ENCODE measurements around the gene KRT80. TPM values are rescaled to one million over a fixed set of nuclear protein-coding genes. Genes with fewer than 3 reads are reported as not detected.
A peak's percentile ranks its signal among the peaks of the same experiment; 100 is the strongest.

KRT80 gene
- total and polyA plus RNA-seq, 2 experiments from 2014 or later = not detected

DNA sequence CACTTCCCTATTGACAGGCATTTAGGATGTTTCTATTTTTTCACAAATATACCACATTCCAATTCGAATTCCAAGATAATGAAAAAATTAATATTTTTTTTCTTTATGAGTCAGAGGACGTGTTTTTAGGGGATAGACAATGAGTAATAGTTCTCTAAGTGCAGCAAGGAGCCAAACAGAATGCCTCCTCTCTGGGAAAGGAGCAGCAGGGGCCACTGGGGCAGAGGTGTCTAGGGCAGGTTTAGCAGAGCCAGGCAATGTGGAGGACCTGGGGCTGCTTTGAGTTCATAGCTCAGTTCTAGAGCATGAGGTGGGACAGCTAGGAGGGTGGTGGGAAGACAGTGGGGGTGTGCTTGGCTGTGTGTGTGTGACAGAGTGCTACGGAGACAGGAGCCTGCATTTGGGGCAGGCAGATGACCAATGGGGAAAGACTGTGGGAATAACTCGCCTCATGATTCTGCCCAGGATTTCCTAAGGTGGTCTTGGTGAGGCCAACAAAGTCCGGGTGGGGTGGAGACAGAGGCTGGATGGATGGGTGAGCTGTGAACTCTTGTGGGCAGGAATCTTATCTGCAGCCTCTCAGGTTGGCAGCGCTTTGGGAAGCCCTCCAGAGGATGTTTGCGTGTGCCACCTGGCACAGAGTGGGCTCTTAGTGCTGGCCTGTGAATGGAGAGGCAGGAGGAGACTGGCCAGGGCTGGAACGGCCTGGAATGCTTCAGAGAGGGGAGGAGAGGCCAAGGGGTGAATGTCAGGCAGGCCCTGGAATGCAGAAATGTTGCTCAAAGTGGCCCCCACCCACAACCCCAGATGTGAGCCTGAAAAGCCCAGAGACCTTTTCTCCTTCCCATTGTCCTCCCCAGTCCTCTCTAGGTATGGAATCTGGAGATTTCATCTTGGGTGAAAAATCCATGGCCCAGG lies 38.8 kb upstream of the KRT80 start:
- no peak overlapping the region for H3K27ac ChIP-seq
- peaks cover 94% of the 10 kb centered on the region for H3K27me3 ChIP-seq
- H3K4me1 ChIP-seq (ENCODE audit: low read depth) = no peaks in the 10 kb centered on the region
- H3K9me3 ChIP-seq (ENCODE audit: low read depth) = no peaks in the 10 kb centered on the region
- DNase-seq (ENCODE audit: low read depth in 1 of 2, low spot score in 1 of 2) = peak in 1 of 2 donors; percentile 84
- H3K4me3 ChIP-seq = no peak overlapping the region
- TF ChIP-seq, protein P1, sequence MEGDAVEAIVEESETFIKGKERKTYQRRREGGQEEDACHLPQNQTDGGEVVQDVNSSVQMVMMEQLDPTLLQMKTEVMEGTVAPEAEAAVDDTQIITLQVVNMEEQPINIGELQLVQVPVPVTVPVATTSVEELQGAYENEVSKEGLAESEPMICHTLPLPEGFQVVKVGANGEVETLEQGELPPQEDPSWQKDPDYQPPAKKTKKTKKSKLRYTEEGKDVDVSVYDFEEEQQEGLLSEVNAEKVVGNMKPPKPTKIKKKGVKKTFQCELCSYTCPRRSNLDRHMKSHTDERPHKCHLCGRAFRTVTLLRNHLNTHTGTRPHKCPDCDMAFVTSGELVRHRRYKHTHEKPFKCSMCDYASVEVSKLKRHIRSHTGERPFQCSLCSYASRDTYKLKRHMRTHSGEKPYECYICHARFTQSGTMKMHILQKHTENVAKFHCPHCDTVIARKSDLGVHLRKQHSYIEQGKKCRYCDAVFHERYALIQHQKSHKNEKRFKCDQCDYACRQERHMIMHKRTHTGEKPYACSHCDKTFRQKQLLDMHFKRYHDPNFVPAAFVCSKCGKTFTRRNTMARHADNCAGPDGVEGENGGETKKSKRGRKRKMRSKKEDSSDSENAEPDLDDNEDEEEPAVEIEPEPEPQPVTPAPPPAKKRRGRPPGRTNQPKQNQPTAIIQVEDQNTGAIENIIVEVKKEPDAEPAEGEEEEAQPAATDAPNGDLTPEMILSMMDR (IDR thresholded peaks at IDR 0.05; ENCODE audit: low read depth, low read length) = no peak
- H3K36me3 ChIP-seq = no peaks in the 10 kb centered on the region

DNA sequence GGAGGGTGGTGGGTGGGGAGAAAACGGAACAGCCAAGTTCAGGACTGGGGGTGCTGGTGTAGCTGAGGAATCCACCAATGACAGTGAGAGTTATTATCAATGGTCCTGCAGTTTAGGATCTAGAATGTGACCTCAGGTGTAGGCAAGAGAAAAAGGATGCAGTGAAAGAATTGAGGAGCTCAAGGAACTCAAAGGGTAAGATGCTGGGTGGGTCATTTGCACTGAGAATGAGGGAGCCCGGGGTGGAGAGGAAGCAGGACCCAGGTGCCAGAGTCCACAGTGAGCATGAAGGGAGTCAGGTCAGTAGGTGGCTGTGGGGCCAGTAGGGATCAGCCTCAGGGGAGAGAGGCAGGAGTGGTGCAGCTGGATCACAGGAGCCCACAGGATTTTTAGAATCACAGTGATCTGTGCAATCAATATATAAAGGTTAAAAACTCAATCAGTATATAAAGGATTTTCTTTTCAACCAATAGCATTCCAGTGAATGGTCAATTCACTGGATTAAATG lies 38.1 kb upstream of the KRT80 start:
- Histone ChIP-seq H3K4me1 (ENCODE audit: low read depth) (no peaks in the 10 kb centered on the region), H3K4me3 (no peak overlapping the region), H3K27me3 (peaks cover 92% of the 10 kb centered on the region), H3K27ac (no peak overlapping the region), H3K9me3 (ENCODE audit: low read depth) (no peaks in the 10 kb centered on the region), H3K36me3 (no peaks in the 10 kb centered on the region)
- TF ChIP-seq, protein P1 (IDR thresholded peaks at IDR 0.05; ENCODE audit: low read depth, low read length) = no peak
- no peak for DNase-seq (ENCODE audit: low read depth in 1 of 2, low spot score in 1 of 2)

DNA sequence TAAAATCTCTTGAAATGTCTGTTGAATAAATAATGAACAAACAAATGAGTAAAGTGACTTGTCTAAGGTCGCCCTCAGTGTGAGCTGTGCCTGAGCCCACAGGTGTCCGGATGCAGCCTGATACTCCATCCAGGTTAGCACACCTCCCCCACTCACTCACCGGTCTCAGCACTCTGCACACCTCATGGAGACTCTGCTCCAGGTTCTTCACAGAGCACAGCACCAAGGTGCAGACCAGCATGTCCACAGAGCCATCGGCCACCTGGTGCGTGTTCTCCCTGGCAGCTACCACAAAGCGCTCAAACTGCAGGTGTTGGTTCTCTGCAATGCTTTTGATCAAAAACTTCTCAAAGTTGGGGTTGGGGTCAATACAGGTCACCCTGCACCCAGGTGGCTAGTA lies 37.1 kb upstream of the KRT80 start:
- TF ChIP-seq, protein P1 (IDR thresholded peaks at IDR 0.05; ENCODE audit: low read depth, low read length) = no peak
- peaks cover 91% of the 10 kb centered on the region for H3K27me3 ChIP-seq
- no peaks in the 10 kb centered on the region for H3K36me3 ChIP-seq
- DNase-seq (ENCODE audit: low read depth in 1 of 2, low spot score in 1 of 2) = no peak
- H3K27ac ChIP-seq = no peak overlapping the region
- H3K4me3 ChIP-seq = no peak overlapping the region
- no peaks in the 10 kb centered on the region for H3K9me3 ChIP-seq (ENCODE audit: low read depth)
- H3K4me1 ChIP-seq (ENCODE audit: low read depth) = no peaks in the 10 kb centered on the region

DNA sequence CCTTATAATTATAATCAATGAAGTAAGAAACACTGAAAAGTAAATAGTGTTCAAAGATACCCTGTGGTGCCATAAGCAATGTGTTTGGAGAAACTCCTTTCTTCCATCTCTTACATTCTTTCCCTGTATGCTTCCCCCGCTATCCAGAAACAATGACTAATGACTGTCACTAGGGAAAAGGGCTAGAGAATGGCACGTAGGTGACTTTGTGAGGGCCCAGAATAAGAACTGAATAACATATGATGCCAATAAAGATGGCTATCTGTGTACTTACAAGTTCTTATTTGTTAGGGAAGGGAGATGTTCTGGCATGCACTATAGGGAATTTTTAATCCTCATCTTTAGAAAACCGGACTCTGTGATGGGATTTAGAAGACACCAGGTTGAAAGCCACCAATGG lies 36.6 kb upstream of the KRT80 start:
- H3K4me1 ChIP-seq (ENCODE audit: low read depth) = no peaks in the 10 kb centered on the region
- no peak overlapping the region for H3K27ac ChIP-seq
- H3K27me3 ChIP-seq = peaks cover 86% of the 10 kb centered on the region
- TF ChIP-seq, protein P1 (IDR thresholded peaks at IDR 0.05; ENCODE audit: low read depth, low read length) = no peak
- H3K9me3 ChIP-seq (ENCODE audit: low read depth) = no peaks in the 10 kb centered on the region
- DNase-seq (ENCODE audit: low read depth in 1 of 2, low spot score in 1 of 2) = no peak
- no peaks in the 10 kb centered on the region for H3K36me3 ChIP-seq
- no peak overlapping the region for H3K4me3 ChIP-seq

DNA sequence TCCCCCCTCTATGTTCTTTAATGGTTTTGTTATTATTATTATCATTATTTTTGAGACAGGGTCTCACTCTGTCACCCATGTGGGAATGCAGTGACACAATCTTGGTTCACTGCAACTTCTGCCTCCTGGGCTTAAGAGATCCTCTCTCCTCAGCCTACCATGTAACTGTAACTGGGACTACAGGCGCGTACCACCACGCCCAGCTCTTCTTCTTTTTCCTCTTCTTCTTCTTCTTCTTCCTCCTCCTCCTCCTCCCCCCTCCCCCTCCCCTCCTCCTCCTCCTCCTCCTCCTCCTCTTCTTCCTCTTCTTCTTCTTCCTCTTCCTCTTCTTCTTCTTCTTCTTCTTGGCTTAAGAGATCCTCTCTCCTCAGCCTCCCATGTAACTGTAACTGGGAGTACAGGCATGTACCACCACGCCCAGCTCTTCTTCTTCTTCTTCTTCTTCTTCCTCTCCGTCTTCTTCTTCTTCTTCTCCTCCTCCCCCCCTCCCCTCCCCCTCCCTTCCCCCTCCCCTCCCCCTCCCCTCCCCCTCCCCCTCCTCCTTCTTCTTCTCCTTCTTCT lies 35.9 kb upstream of the KRT80 start:
- Histone ChIP-seq H3K27ac (no peak overlapping the region), H3K36me3 (no peaks in the 10 kb centered on the region), H3K4me1 (ENCODE audit: low read depth) (no peaks in the 10 kb centered on the region), H3K4me3 (no peak overlapping the region), H3K27me3 (peaks cover 84% of the 10 kb centered on the region), H3K9me3 (ENCODE audit: low read depth) (no peaks in the 10 kb centered on the region)
- TF ChIP-seq, protein P1 (IDR thresholded peaks at IDR 0.05; ENCODE audit: low read depth, low read length) = no peak
- no peak for DNase-seq (ENCODE audit: low read depth in 1 of 2, low spot score in 1 of 2)

Data from cardiac muscle cell (in vitro differentiated cells and primary cell).